Measurements from ENCODE around the gene SYNGAP1. TPM values are rescaled to one million over a fixed set of nuclear protein-coding genes. Genes with fewer than 3 reads are reported as not detected.

SYNGAP1 gene
- total RNA-seq, 1 experiment from 2014 or later = 1.9 TPM

DNA sequence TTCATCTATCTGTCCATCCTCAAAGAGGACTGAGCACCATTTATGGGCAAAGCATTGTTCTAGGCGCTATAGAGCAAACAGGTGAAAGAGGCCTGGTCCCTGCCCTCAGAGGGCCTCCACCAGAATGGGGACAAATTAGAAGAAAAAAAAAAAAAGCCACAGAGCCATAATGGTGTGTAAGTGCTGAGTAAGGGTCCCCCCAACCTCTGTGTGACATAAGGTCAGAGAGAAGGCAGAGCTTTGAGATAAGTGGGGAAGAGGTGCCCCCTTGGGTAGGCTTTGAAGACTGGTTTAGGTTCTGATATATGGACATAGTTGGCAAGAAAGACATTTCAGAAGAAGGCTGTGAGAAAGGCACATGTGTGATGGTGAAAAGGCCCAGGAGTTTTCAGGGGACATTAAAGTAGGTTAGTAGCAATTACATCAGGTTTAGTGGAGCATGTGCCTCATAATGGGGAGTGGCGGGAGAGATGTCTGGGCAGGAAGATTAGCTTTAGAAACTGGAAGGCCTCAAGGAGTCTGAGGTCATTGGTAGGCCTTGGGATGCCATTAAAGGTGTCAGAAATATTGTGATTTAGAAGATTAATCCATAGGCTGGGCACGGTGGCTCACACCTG lies 19.2 kb downstream of the SYNGAP1 start:
- Histone ChIP-seq H3K36me3 (ENCODE audit: low read depth, low read length) (no peaks in the 10 kb centered on the region), H3K4me3 (ENCODE audit: low read length) (no peak overlapping the region), H3K9me3 (ENCODE audit: low read length) (no peaks in the 10 kb centered on the region), H3K9me2 (replicated peaks; ENCODE audit: low read length) (no peaks in the 10 kb centered on the region), H2AFZ (ENCODE audit: low read length) (no peak overlapping the region), H3K27me3 (ENCODE audit: low read length) (no peaks in the 10 kb centered on the region), H3K79me2 (ENCODE audit: low read length) (no peaks in the 10 kb centered on the region), H3K9ac (ENCODE audit: low read length) (no peak overlapping the region), H3K4me1 (ENCODE audit: insufficient read depth, low read length) (no peaks in the 10 kb centered on the region), H3K4me2 (ENCODE audit: low read length) (no peak overlapping the region), H3K27ac (ENCODE audit: low read length) (no peak overlapping the region), H4K20me1 (ENCODE audit: low read length) (no peaks in the 10 kb centered on the region), H3F3A (ENCODE audit: low read length, unreplicated experiment) (no peaks in the 10 kb centered on the region)
- no peak for DNase-seq
- ChIA-PET CTCF (no interaction called here), POLR2A (ENCODE audit: unreplicated experiment) (no interaction called here)
- ATAC-seq = no peak
- intact Hi-C loops (cut with micrococcal nuclease) = no loop called here
- BruUV-seq (replicated peaks) = no TSS peak
- TF ChIP-seq EZH2phosphoT487 (IDR thresholded peaks at IDR 0.05; ENCODE audit: borderline replicate concordance, low read length) (no peak), EZH2 (IDR thresholded peaks at IDR 0.05; ENCODE audit: low read length, unreplicated experiment) (no peak)
- TF ChIP-seq, protein P1, sequence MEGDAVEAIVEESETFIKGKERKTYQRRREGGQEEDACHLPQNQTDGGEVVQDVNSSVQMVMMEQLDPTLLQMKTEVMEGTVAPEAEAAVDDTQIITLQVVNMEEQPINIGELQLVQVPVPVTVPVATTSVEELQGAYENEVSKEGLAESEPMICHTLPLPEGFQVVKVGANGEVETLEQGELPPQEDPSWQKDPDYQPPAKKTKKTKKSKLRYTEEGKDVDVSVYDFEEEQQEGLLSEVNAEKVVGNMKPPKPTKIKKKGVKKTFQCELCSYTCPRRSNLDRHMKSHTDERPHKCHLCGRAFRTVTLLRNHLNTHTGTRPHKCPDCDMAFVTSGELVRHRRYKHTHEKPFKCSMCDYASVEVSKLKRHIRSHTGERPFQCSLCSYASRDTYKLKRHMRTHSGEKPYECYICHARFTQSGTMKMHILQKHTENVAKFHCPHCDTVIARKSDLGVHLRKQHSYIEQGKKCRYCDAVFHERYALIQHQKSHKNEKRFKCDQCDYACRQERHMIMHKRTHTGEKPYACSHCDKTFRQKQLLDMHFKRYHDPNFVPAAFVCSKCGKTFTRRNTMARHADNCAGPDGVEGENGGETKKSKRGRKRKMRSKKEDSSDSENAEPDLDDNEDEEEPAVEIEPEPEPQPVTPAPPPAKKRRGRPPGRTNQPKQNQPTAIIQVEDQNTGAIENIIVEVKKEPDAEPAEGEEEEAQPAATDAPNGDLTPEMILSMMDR (conservative IDR thresholded peaks at IDR 0.05; ENCODE audit: low read depth, low read length) = no peak

DNA sequence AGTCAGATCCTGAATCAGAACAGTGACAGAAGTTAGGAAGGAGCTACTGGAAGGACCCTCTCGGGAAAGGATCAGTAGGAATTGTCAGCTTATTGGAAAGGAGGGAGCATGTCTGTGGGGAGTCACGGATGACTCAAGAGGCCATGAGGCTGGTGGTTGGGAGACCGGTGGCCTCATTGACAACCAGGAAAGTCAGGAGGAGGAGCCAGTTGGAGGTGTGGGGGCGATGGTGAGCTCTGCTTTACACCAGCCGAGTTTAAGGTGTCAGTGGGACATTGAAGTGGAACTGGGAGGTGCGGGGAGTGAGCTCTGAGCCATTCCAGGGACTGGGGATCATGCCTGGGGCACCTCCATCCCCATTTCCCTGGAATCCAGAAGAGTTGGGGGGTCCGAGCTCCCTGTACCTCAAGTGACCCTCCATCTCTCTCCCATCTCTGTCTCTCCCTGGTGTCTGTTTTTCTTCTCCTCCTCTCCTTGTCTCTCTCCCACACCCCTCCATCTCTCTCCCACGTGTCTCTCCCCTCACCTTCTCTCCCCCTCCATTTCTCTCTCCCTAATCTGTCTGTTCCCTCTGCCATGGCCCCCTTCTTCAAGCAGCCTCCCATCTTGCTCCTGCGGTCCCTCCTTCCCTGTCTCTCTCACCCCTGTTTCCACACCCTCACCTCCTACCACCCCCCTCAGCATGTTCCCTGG lies 20.2 kb downstream of the SYNGAP1 start:
- no peak overlapping the region for H3K9ac ChIP-seq (ENCODE audit: low read length)
- H2AFZ ChIP-seq (ENCODE audit: low read length) = no peak overlapping the region
- no peak for ATAC-seq
- no peaks in the 10 kb centered on the region for H3K27me3 ChIP-seq (ENCODE audit: low read length)
- H3K27ac ChIP-seq (ENCODE audit: low read length) = no peak overlapping the region
- no peaks in the 10 kb centered on the region for H3F3A ChIP-seq (ENCODE audit: low read length, unreplicated experiment)
- no peaks in the 10 kb centered on the region for H3K4me1 ChIP-seq (ENCODE audit: insufficient read depth, low read length)
- no peak for TF ChIP-seq EZH2phosphoT487 (IDR thresholded peaks at IDR 0.05; ENCODE audit: borderline replicate concordance, low read length)
- TF ChIP-seq EZH2 (IDR thresholded peaks at IDR 0.05; ENCODE audit: low read length, unreplicated experiment) = no peak
- TF ChIP-seq, protein P1 (conservative IDR thresholded peaks at IDR 0.05; ENCODE audit: low read depth, low read length) = no peak
- no peaks in the 10 kb centered on the region for H3K79me2 ChIP-seq (ENCODE audit: low read length)
- no peak overlapping the region for H3K4me3 ChIP-seq (ENCODE audit: low read length)
- no peak overlapping the region for H3K4me2 ChIP-seq (ENCODE audit: low read length)
- BruUV-seq (replicated peaks) = no TSS peak
- CTCF ChIA-PET = no interaction called here
- H3K36me3 ChIP-seq (ENCODE audit: low read depth, low read length) = no peaks in the 10 kb centered on the region
- POLR2A ChIA-PET (ENCODE audit: unreplicated experiment) = no interaction called here
- no peak for DNase-seq
- intact Hi-C loops (cut with micrococcal nuclease) = no loop called here
- H3K9me2 ChIP-seq (replicated peaks; ENCODE audit: low read length) = no peaks in the 10 kb centered on the region
- no peaks in the 10 kb centered on the region for H3K9me3 ChIP-seq (ENCODE audit: low read length)
- H4K20me1 ChIP-seq (ENCODE audit: low read length) = no peaks in the 10 kb centered on the region
